GM12878 (cell line): Measurements from ENCODE around the gene OGFOD2.

ENCODE experiments used
- ATF7 ChIP-seq: fragments of 450-650 bp; IDR thresholded peaks from 2 replicates; pipeline ENCODE4 v1.6.1; 2016; ENCODE audit warnings: low read depth, mild to moderate bottlenecking
- NR2C2 ChIP-seq: IDR thresholded peaks from 2 replicates; pipeline ENCODE4 v1.6.1; 2011; ENCODE audit warnings: borderline replicate concordance, low read depth; ENCODE audit not compliant: control insufficient read depth, insufficient read length
- POLR2A ChIP-seq: IDR thresholded peaks from 2 replicates; pipeline ENCODE4 v1.6.1; 2011; ENCODE audit warnings: low read depth, mild to moderate bottlenecking, low read length
- SMARCA5 ChIP-seq: fragments of 450-650 bp; IDR thresholded peaks from 2 replicates; pipeline ENCODE4 v1.6.1; 2017; ENCODE audit warnings: mild to moderate bottlenecking
- SP1 ChIP-seq: IDR thresholded peaks from one replicate; pipeline ENCODE4 v1.6.1; 2011; ENCODE audit warnings: low read depth, low read length
- TAF1 ChIP-seq: IDR thresholded peaks from 2 replicates; pipeline ENCODE4 v1.6.1; 2011; ENCODE audit warnings: mild to moderate bottlenecking, low read depth, low read length, borderline replicate concordance
- TF ChIP-seq, protein P1 (sequence below), 3 experiments: IDR thresholded peaks in 2 of 3; conservative IDR thresholded peaks in 1 of 3; 2 replicates each; pipeline ENCODE4 v1.5.1; 2011; ENCODE audit warnings: low read depth in 3 of 3, low read length in 3 of 3, mild to moderate bottlenecking in 3 of 3, control low read depth in 2 of 3, moderate library complexity in 2 of 3, inconsistent platforms in 1 of 3, mixed read lengths in 1 of 3; ENCODE audit not compliant: control insufficient read depth in 2 of 3, insufficient read depth in 1 of 3; ENCODE audit errors: extremely low read depth in 1 of 3
- TF ChIP-seq, protein P2 (sequence below): IDR thresholded peaks from 2 replicates; pipeline ENCODE4 v1.6.1; 2012; ENCODE audit warnings: low read depth, low read length, improper control_type of control experiment

DNA sequence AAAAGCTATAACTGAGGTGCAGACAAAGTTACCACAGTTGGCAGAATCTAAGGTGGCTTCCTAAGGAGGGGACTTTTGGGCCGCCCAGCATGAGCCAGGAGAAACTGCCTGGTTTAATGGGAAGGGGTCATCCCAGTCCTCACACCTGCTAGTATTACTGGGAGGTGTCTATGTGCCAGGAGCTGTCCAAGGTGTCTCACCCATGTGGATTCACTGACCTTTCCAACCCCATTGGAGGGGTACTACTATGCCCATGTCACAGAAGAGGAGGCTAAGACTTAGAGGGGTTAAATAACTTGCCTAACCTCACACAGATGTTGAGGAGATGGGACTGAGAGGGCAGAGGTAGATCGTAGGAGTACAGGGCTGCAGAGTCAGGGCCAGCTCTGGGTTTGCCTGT lies 19.0 kb upstream of the OGFOD2 start:
- TF ChIP-seq, protein P1, sequence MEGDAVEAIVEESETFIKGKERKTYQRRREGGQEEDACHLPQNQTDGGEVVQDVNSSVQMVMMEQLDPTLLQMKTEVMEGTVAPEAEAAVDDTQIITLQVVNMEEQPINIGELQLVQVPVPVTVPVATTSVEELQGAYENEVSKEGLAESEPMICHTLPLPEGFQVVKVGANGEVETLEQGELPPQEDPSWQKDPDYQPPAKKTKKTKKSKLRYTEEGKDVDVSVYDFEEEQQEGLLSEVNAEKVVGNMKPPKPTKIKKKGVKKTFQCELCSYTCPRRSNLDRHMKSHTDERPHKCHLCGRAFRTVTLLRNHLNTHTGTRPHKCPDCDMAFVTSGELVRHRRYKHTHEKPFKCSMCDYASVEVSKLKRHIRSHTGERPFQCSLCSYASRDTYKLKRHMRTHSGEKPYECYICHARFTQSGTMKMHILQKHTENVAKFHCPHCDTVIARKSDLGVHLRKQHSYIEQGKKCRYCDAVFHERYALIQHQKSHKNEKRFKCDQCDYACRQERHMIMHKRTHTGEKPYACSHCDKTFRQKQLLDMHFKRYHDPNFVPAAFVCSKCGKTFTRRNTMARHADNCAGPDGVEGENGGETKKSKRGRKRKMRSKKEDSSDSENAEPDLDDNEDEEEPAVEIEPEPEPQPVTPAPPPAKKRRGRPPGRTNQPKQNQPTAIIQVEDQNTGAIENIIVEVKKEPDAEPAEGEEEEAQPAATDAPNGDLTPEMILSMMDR (IDR thresholded peaks at IDR 0.05 in 2 of 3, conservative IDR thresholded peaks at IDR 0.05 in 1 of 3; ENCODE audit: control insufficient read depth in 2 of 3, extremely low read depth in 1 of 3, insufficient read depth in 1 of 3, low read depth in 3 of 3, low read length in 3 of 3) = no peak
- TF ChIP-seq TAF1 = no peak
- no peak for TF ChIP-seq POLR2A
- TF ChIP-seq SMARCA5 = no peak
- TF ChIP-seq ATF7 = no peak
- TF ChIP-seq NR2C2 = no peak
- no peak for TF ChIP-seq SP1
- TF ChIP-seq, protein P2, sequence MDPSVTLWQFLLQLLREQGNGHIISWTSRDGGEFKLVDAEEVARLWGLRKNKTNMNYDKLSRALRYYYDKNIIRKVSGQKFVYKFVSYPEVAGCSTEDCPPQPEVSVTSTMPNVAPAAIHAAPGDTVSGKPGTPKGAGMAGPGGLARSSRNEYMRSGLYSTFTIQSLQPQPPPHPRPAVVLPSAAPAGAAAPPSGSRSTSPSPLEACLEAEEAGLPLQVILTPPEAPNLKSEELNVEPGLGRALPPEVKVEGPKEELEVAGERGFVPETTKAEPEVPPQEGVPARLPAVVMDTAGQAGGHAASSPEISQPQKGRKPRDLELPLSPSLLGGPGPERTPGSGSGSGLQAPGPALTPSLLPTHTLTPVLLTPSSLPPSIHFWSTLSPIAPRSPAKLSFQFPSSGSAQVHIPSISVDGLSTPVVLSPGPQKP = no peak
